GM12878 (cell line): ENCODE results near the gene KMT2E. TPM values are rescaled to one million over a fixed set of nuclear protein-coding genes. Genes with fewer than 3 reads are reported as not detected.

ENCODE experiments used
- ATAC-seq: fragments of 200-7000 bp; cut with Tn5 transposase; 3 replicates; pipeline ENCODE4 v1.9.1; 2020; ENCODE audit warnings: mild to moderate bottlenecking, moderate library complexity
- BruUV-seq: library from RNA; stranded (reverse); fragments of 400-500 nt; replicated peaks from 2 replicates; lab custom pipeline; 2021; lab: Mats Ljungman, UMichigan
- CTCF ChIA-PET: fragments of 300-600 bp; sonication (Branson Sonifier 250); formaldehyde crosslinking; extraction: SDS; loops from one replicate; lab custom pipeline; 2021; ENCODE audit warnings: inconsistent platforms; lab: Yijun Ruan, JAX
- POLR2A ChIA-PET: fragments of 350-600 bp; formaldehyde crosslinking; extraction: SDS; loops from one replicate; lab custom pipeline; 2021; ENCODE audit warnings: inconsistent platforms; lab: Charles Lee
- RAD21 ChIA-PET: fragments of 300-600 bp; sonication (Branson Sonifier 250); formaldehyde crosslinking; loops from one replicate; lab custom pipeline; 2023; ENCODE audit warnings: antibody characterized with exemption; ENCODE audit not compliant: unreplicated experiment; lab: Charles Lee
- SMC1A ChIA-PET: fragments of 300-600 bp; sonication (Branson Sonifier 250); formaldehyde crosslinking; loops from one replicate; lab custom pipeline; 2023; ENCODE audit not compliant: unreplicated experiment, uncharacterized antibody; lab: Charles Lee
- DNase-seq: peaks from one replicate; pipeline ENCODE4 v3.0.0-alpha.2; 2011; ENCODE audit warnings: low read depth, low spot score
- FAIRE-seq: peaks from 3 replicates; lab custom pipeline; 2011; peaks lifted over from hg19 to GRCh38; lab: Jason Lieb, UNC
- H2AFZ ChIP-seq: 2 replicates; pipeline ENCODE4 v1.6.0; 2011; ENCODE audit warnings: low read depth, low read length, control low read depth; ENCODE audit not compliant: control insufficient read depth
- H3K27ac ChIP-seq: 2 replicates; pipeline ENCODE4 v1.5.1; 2011; ENCODE audit warnings: control low read depth; ENCODE audit not compliant: control insufficient read depth, insufficient read depth
- H3K27me3 ChIP-seq, 2 experiments: replicated peaks in 1 of 2; 2 replicates each; pipeline versions ENCODE4 v1.6.0 to v1.6.1; 2011; ENCODE audit warnings: low read length in 1 of 2; ENCODE audit not compliant: control insufficient read depth in 2 of 2, insufficient read depth in 2 of 2
- H3K36me3 ChIP-seq, 2 experiments: 2 replicates each; pipeline ENCODE4 v1.5.1; 2011; ENCODE audit warnings: low read length in 1 of 2; ENCODE audit not compliant: control insufficient read depth in 2 of 2, insufficient read depth in 2 of 2
- H3K4me1 ChIP-seq: 2 replicates; pipeline ENCODE4 v1.6.1; 2011; ENCODE audit warnings: mild to moderate bottlenecking, low read length, moderate library complexity, mixed read lengths; ENCODE audit not compliant: control insufficient read depth, insufficient read depth
- H3K4me2 ChIP-seq: 2 replicates; pipeline ENCODE4 v1.6.0; 2011; ENCODE audit warnings: control low read depth; ENCODE audit not compliant: control insufficient read depth, insufficient read depth
- H3K4me3 ChIP-seq: fragments of 200-600 bp; sonication (generic); 2 replicates; pipeline ENCODE4 v1.5.1; 2016
- H3K79me2 ChIP-seq: 2 replicates; pipeline ENCODE4 v1.6.0; 2011; ENCODE audit warnings: low read length; ENCODE audit not compliant: control insufficient read depth, insufficient read depth
- H3K9ac ChIP-seq: 2 replicates; pipeline ENCODE4 v1.8.0; 2011; ENCODE audit warnings: low read length, control low read depth, mixed read lengths; ENCODE audit not compliant: control insufficient read depth, insufficient read depth
- H3K9me3 ChIP-seq: replicated peaks from 3 replicates; pipeline ENCODE4 v1.5.1; 2011; ENCODE audit warnings: mild to moderate bottlenecking, low read length; ENCODE audit not compliant: control insufficient read depth, insufficient read depth
- H4K20me1 ChIP-seq: 2 replicates; pipeline ENCODE4 v1.6.0; 2011; ENCODE audit not compliant: control insufficient read depth, insufficient read depth
- BCL11A ChIP-seq: IDR thresholded peaks from 2 replicates; pipeline ENCODE4 v1.6.1; 2011; ENCODE audit warnings: low read depth, low read length
- MTA3 ChIP-seq: IDR thresholded peaks from 2 replicates; pipeline ENCODE4 v1.6.1; 2012; ENCODE audit warnings: low read length, inconsistent platforms, borderline replicate concordance
- NRF1 ChIP-seq: conservative IDR thresholded peaks from 2 replicates; pipeline ENCODE4 v1.6.1; 2011; ENCODE audit warnings: mild to moderate bottlenecking, low read depth, low read length, improper control_type of control experiment
- PAX8 ChIP-seq: fragments of 450-650 bp; IDR thresholded peaks from 2 replicates; pipeline ENCODE4 v1.6.1; 2017; ENCODE audit warnings: mild to moderate bottlenecking, moderate library complexity
- USF1 ChIP-seq: IDR thresholded peaks from 2 replicates; pipeline ENCODE4 v1.6.1; 2011; ENCODE audit warnings: borderline replicate concordance, low read depth, mild to moderate bottlenecking, moderate library complexity, mixed read lengths, low read length; ENCODE audit not compliant: insufficient read depth; ENCODE audit errors: extremely low read length
- WGBS: methylation state at CpG from one replicate; pipeline ENCODE4 v1.1.6; 2016; ENCODE audit warnings: low lambda C conversion rate; ENCODE audit not compliant: insufficient replicate concordance, insufficient coverage; ENCODE audit errors: missing lambda C conversion rate; 5-methylcytosine and 5-hydroxymethylcytosine counted together
- in situ Hi-C: fragments of 300-500 bp; cut with MboI; formaldehyde crosslinking; loops from 9 replicates; pipeline ENCODE4 v1.14.3; 2018; ENCODE audit warnings: mixed read lengths
- intact Hi-C: fragments of 100-400 bp; cut with micrococcal nuclease; formaldehyde crosslinking; loops from one replicate; pipeline ENCODE4 v1.14.2; 2022; ENCODE audit not compliant: unreplicated experiment
- polyA plus RNA-seq, 11 experiments: library from polyadenylated mRNA; depleted of rRNA in 4 of 11; unstranded in 6 of 11; stranded (reverse) in 5 of 11; fragments of >200 nt; fragmentation: Nextera tagmentation in 4 of 11; fragmentation: Illumina TruSeq in 1 of 11; extraction: Ambion mirVana in 4 of 11; extraction: Trizol in 1 of 11; gene quantifications; 1 replicate in 1 of 11; 2 replicates in 10 of 11; pipeline versions ENCODE4 v1.2.1 to v1.2.3, GENCODE V29; 2011 to 2016; ENCODE audit warnings: inconsistent platforms in 2 of 11, missing spikeins in 2 of 11, low read depth in 1 of 11
- total RNA-seq, 4 experiments: library from RNA; depleted of rRNA in 3 of 4; stranded (reverse); fragments of >200 nt in 3 of 4; fragmentation: Illumina TruSeq in 1 of 4; extraction: Trizol in 1 of 4; gene quantifications; 2 replicates each; pipeline versions ENCODE4 v1.2.1 to v1.2.3, GENCODE V29; 2013 to 2021

The KMT2E gene
- total and polyA plus RNA-seq, 10 of the 15 experiments (the other 5 are each of a cell fraction or from before 2014, with no cell fraction given) = 13.2 to 68.1 (median 34.1) TPM

GRCh38 chr7:105096306-105096705 lies 82.3 kb downstream of the KMT2E start:
- RAD21 ChIA-PET = no interaction called here
- no peaks in the 10 kb centered on the region for H3K27me3 ChIP-seq
- TF ChIP-seq MTA3 (no peak), USF1 (no peak), NRF1 (no peak), BCL11A (no peak), PAX8 (no peak)
- TF ChIP-seq, all 136 proteins: peak for 0
- no peak overlapping the region for H3K9ac ChIP-seq
- ATAC-seq = no peak
- POLR2A ChIA-PET = no interaction called here
- no peaks in the 10 kb centered on the region for H3K9me3 ChIP-seq
- no peak overlapping the region for H3K27ac ChIP-seq
- H4K20me1 ChIP-seq = no peaks in the 10 kb centered on the region
- in situ Hi-C loops (loop anchor here (25.0 kb wide), 1 partner anchor 1759 kb away; the partner anchor contains the start of genes DNAJC2 and PSMC2), intact Hi-C loops (no loop called here)
- no peaks in the 10 kb centered on the region; the same call in none of the 2 replicates for H3K79me2 ChIP-seq
- DNase-seq = no peak
- peaks cover 18% of the 10 kb centered on the region; the same call in 1 of the 2 replicates for H3K4me1 ChIP-seq
- peaks cover 1 to 28% of the 10 kb centered on the region in 2 experiments for H3K36me3 ChIP-seq
- no peak overlapping the region for H3K4me3 ChIP-seq
- CTCF ChIA-PET = interaction anchor here (1.3 to 1.5 kb wide), 2 partner anchors 48 to 115 kb away, joined by 4 to 6 read pairs; no protein-coding TSS in a partner anchor
- no peak overlapping the region for H2AFZ ChIP-seq
- SMC1A ChIA-PET = interaction anchor here (0.5 to 1.5 kb wide), 3 partner anchors 24 to 1006 kb away, joined by 3 read pairs; no protein-coding TSS in a partner anchor
- no peak for FAIRE-seq
- WGBS = 98% methylated on average over 3 of the region's 3 CpGs
- no TSS peak for BruUV-seq
- H3K4me2 ChIP-seq = no peak overlapping the region
